ENCODE results near the gene S100G. TPM values are rescaled to one million over a fixed set of nuclear protein-coding genes. Genes with fewer than 3 reads are reported as not detected.

S100G gene
- total RNA-seq, 1 experiment from 2014 or later = not detected

DNA sequence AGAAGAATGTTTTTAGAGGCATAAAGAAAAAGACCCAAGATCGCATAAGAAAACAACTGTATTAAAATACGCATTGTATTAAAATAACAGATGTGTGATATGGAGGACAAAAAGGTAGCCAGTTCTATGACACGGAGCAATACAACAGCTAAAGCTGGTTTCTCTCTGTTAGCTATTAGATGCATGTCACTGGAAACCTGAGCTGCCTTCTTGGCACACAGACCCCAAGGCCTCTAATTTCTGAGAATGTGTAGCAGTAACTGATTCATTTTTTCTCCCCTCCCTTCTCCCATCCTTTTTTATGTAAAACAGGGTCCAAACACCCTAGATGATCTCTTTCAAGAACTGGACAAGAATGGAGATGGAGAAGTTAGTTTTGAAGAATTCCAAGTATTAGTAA, 4.1 kb downstream of the S100G start:
- Mint-ChIP-seq H3K27me3 (ENCODE audit: insufficient read depth, unreplicated experiment) (peaks cover 63% of the 10 kb centered on the region), H3K36me3 (ENCODE audit: insufficient read depth, unreplicated experiment) (peaks cover 7% of the 10 kb centered on the region), H3K4me3 (ENCODE audit: unreplicated experiment) (no peak overlapping the region), H3K9me3 (ENCODE audit: unreplicated experiment) (no peaks in the 10 kb centered on the region), H3K4me1 (ENCODE audit: insufficient read depth, unreplicated experiment) (no peaks in the 10 kb centered on the region), H3K27ac (ENCODE audit: low read depth, unreplicated experiment) (no peak overlapping the region)
- intact Hi-C loops (cut with micrococcal nuclease) = no loop called here
- POLR2A ChIA-PET = interaction anchor here (1.3 kb wide), 1 partner anchor 10 kb away, joined by 3 read pairs; no protein-coding TSS in a partner anchor
- TF ChIP-seq, protein P1, sequence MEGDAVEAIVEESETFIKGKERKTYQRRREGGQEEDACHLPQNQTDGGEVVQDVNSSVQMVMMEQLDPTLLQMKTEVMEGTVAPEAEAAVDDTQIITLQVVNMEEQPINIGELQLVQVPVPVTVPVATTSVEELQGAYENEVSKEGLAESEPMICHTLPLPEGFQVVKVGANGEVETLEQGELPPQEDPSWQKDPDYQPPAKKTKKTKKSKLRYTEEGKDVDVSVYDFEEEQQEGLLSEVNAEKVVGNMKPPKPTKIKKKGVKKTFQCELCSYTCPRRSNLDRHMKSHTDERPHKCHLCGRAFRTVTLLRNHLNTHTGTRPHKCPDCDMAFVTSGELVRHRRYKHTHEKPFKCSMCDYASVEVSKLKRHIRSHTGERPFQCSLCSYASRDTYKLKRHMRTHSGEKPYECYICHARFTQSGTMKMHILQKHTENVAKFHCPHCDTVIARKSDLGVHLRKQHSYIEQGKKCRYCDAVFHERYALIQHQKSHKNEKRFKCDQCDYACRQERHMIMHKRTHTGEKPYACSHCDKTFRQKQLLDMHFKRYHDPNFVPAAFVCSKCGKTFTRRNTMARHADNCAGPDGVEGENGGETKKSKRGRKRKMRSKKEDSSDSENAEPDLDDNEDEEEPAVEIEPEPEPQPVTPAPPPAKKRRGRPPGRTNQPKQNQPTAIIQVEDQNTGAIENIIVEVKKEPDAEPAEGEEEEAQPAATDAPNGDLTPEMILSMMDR (IDR thresholded peaks at IDR 0.05; ENCODE audit: unreplicated experiment) = no peak
- no peak for DNase-seq (ENCODE audit: unreplicated experiment)
- no TSS peak for BruUV-seq (replicated peaks)
- CTCF ChIA-PET = no interaction called here

DNA sequence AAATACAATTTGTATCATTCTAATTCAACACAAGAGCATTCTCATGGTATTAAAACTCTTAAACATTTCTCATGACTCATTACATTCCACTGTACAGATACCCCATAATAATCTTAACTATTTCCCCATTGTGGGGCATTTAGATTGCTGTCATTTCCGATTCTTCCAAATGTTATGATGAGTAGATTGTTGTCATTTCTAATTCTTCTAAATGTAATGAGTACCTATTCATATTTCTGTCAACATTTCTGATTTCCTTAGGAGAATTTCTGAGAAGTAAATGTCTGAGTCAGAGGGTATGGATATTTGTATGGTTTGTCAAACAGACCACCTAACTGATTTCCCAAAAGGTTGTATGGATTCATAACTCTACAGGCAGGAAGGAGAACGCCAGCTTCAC, 8.3 kb downstream of the S100G start:
- TF ChIP-seq, protein P1 (IDR thresholded peaks at IDR 0.05; ENCODE audit: unreplicated experiment) = no peak
- Mint-ChIP-seq H3K9me3 (ENCODE audit: unreplicated experiment) (no peaks in the 10 kb centered on the region), H3K27ac (ENCODE audit: low read depth, unreplicated experiment) (no peak overlapping the region), H3K4me1 (ENCODE audit: insufficient read depth, unreplicated experiment) (no peaks in the 10 kb centered on the region), H3K4me3 (ENCODE audit: unreplicated experiment) (no peak overlapping the region), H3K36me3 (ENCODE audit: insufficient read depth, unreplicated experiment) (peaks cover 7% of the 10 kb centered on the region), H3K27me3 (ENCODE audit: insufficient read depth, unreplicated experiment) (peaks cover 55% of the 10 kb centered on the region)
- ChIA-PET POLR2A (no interaction called here), CTCF (no interaction called here)
- BruUV-seq (replicated peaks) = no TSS peak
- intact Hi-C loops (cut with micrococcal nuclease) = no loop called here
- DNase-seq (ENCODE audit: unreplicated experiment) = peak; percentile 26

DNA sequence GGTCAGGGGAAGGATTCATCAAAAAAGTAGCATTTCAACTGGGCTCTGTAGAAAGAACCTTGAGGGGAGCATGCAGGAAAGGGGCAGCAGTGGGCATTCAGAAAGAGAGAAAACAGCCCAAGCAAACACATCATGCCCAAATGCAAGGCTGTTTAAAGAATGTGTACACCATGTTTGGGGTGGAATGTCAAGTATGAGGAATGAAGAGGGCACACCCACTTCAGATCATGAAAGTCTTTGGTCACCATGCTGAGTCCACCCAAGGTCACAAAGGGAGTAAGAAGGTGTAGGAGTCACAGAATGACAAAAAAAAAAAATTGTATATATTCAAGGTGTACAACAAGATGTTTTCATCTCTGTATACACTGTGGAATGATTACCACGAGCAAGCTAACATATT, 9.4 kb downstream of the S100G start:
- peaks cover 7% of the 10 kb centered on the region for H3K36me3 Mint-ChIP-seq (ENCODE audit: insufficient read depth, unreplicated experiment)
- ChIA-PET CTCF (interaction anchor here (2.1 kb wide), 1 partner anchor 223 kb away, joined by 11 read pairs; no protein-coding TSS in a partner anchor), POLR2A (no interaction called here)
- no peaks in the 10 kb centered on the region for H3K9me3 Mint-ChIP-seq (ENCODE audit: unreplicated experiment)
- no peak overlapping the region for H3K4me3 Mint-ChIP-seq (ENCODE audit: unreplicated experiment)
- TF ChIP-seq, protein P1 (IDR thresholded peaks at IDR 0.05; ENCODE audit: unreplicated experiment) = no peak
- peaks cover 56% of the 10 kb centered on the region for H3K27me3 Mint-ChIP-seq (ENCODE audit: insufficient read depth, unreplicated experiment)
- H3K4me1 Mint-ChIP-seq (ENCODE audit: insufficient read depth, unreplicated experiment) = no peaks in the 10 kb centered on the region
- BruUV-seq (replicated peaks) = no TSS peak
- intact Hi-C loops (cut with micrococcal nuclease) = no loop called here
- DNase-seq (ENCODE audit: unreplicated experiment) = no peak
- H3K27ac Mint-ChIP-seq (ENCODE audit: low read depth, unreplicated experiment) = no peak overlapping the region

DNA sequence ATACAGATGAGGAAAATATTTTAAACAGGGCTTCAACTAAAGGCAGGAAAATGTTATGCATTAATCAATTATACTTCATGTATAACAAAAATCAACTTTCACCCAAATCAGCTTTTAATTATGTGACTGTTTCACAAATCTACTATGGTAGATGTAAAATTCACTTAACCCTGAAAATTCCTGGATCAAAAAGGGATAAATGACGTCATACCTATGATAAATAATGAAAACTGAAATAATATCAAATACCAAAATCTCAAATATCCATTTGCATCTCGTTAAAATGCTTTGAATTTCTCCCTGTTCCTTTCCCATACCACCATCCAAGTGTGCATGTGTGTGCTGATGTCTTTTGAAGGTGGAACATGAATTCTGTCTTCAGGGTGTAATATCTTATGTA, 11.5 kb downstream of the S100G start:
- Mint-ChIP-seq H3K4me1 (ENCODE audit: insufficient read depth, unreplicated experiment) (no peaks in the 10 kb centered on the region), H3K4me3 (ENCODE audit: unreplicated experiment) (no peak overlapping the region), H3K27me3 (ENCODE audit: insufficient read depth, unreplicated experiment) (peaks cover 45% of the 10 kb centered on the region), H3K27ac (ENCODE audit: low read depth, unreplicated experiment) (no peak overlapping the region), H3K36me3 (ENCODE audit: insufficient read depth, unreplicated experiment) (peaks cover 4% of the 10 kb centered on the region), H3K9me3 (ENCODE audit: unreplicated experiment) (no peaks in the 10 kb centered on the region)
- CTCF ChIA-PET = interaction anchor here (0.8 kb wide), 1 partner anchor 225 kb away, joined by 3 read pairs; no protein-coding TSS in a partner anchor
- intact Hi-C loops (cut with micrococcal nuclease) = no loop called here
- POLR2A ChIA-PET = no interaction called here
- BruUV-seq (replicated peaks) = no TSS peak
- TF ChIP-seq, protein P1 (IDR thresholded peaks at IDR 0.05; ENCODE audit: unreplicated experiment) = no peak
- no peak for DNase-seq (ENCODE audit: unreplicated experiment)
